HCEC 1CT (cell line): ENCODE data around the gene RD3L.

Source experiments
- DNase-seq: peaks from one replicate; pipeline ENCODE4 v3.0.0-alpha.2; 2017

RD3L gene

DNA sequence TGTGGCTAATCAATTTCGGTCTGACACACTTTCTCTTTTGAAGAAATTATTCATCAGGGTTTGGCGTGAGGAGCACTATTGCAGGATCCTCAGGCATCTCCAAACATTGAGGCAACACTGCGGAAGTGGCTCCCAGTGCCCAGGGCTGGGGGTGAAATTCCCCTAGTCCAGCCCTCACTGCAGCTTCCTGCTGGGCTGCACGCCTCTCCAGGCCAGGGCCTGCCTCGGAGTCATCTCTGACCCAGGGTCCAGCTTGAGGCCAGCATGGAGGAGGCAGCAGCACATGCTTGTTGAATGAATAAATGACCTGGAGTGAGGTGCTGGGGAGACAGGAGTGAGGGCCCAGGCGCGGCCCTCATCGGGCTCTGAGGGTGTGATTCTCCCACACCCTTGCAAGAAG is 50.1 kb downstream of the RD3L start:
- DNase-seq: no peak

DNA sequence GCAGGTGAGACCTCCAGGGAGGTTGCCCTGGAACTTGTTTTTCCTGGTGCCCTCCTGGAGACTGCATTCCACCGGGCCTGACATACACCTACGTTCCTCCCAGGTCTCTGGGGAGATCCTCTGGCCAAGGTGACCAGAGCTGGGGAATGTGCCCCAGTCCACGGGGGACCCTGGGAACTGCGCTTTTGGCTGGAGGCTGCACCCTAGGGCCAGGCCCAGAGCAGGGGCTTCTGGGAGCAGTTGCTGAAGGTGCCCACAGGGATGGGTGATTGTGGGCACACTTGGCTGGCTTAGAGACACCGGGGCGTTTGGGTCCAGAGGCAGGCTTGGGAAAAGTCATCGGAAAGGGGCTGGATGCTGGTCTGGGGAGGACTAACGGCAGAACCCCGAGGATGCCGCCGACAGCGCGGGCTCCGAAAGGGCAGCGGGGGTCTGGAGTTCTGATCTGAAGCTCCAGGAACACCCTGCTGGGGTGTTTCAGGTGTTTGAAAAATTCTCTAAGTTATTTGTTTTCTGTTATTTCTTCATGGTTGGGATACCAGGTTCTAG is 50.6 kb downstream of the RD3L start:
- no peak for DNase-seq

DNA sequence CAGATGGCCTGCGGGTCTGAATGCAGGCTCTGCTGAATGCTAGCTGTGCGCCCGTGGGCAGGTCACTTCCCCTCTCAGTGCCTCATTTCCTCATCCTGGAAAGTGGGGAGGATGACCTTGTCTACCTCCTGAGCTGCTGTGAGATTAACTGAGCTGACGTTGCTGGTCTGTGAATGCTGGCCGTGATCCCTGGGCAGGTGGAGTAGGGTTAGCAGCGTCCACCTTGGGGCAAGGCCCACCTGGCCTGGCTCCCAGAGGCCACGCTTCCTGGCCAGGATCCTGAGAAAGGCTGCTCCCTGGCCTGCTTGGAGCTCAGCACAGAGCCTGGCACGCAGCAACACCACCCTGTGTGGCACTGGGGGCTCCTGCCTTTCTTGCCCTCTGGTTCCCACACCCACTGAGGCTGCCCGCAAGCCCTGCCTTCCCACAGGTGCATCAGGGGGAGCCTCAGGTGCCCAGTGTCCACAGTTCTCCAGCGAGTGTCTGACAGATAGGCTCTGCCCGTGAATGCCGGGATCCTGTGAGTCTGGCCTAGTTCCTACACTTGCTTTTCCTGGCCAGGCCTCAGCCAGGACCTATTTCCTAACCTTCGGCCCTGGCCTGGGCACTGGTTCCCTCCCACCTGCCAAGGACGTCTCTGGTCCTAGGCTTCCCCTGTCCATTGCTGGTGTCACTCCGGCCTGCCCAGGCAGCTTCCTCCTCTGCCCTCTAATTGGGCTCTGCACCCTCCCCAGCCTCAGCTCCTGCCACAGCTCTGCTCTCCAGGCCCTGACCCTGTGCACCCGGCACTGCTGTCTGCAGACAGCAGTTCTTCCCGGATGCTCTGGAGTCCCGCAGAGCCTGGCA is 51.3 kb downstream of the RD3L start:
- no peak for DNase-seq
